HEK293 (cell line): Measurements from ENCODE around the gene GMPR2.

ENCODE experiments used
- CTCF ChIA-PET: fragments of 350-600 bp; formaldehyde crosslinking; extraction: SDS; loops from one replicate; lab custom pipeline; 2021; ENCODE audit warnings: antibody characterized with exemption; lab: Yijun Ruan, JAX
- POLR2A ChIA-PET: fragments of 300-600 bp; formaldehyde crosslinking; extraction: SDS; loops from one replicate; lab custom pipeline; 2020; ENCODE audit warnings: antibody characterized with exemption, inconsistent platforms; lab: Yijun Ruan, JAX
- H3K27ac ChIP-seq: fragments of 200-500 bp; sonication (Bioruptor generic); 2 replicates; pipeline ENCODE4 v1.5.1; 2014; ENCODE audit warnings: low read depth, low read length, control low read depth, inconsistent platforms; ENCODE audit errors: extremely low read depth
- H3K36me3 ChIP-seq, 2 experiments: fragments of 200-500 bp in 1 of 2; sonication (Bioruptor generic) in 1 of 2; 1 replicate in 1 of 2; 2 replicates in 1 of 2; pipeline ENCODE4 v1.5.1; 2014 to 2017; ENCODE audit warnings: inconsistent platforms in 2 of 2, low read length in 2 of 2; ENCODE audit not compliant: control insufficient read depth in 2 of 2, insufficient read depth in 1 of 2
- H3K4me1 ChIP-seq: fragments of 200-500 bp; sonication (Bioruptor generic); 2 replicates; pipeline ENCODE4 v1.5.1; 2014; ENCODE audit warnings: mild to moderate bottlenecking, low read length, inconsistent platforms; ENCODE audit not compliant: control insufficient read depth, insufficient read depth
- H3K4me3 ChIP-seq: 2 replicates; pipeline ENCODE4 v1.5.1; 2011; ENCODE audit warnings: low read depth, mild to moderate bottlenecking, control low read depth, low read length, moderate library complexity
- H3K9me3 ChIP-seq: fragments of 200-500 bp; sonication (Bioruptor generic); 2 replicates; pipeline ENCODE4 v1.5.1; 2014; ENCODE audit warnings: low read depth, low read length, inconsistent platforms; ENCODE audit not compliant: control insufficient read depth, insufficient read depth
- EGR2 ChIP-seq: fragments of 450-650 bp; formaldehyde crosslinking; IDR thresholded peaks from 2 replicates; pipeline ENCODE4 v1.5.1; 2016; ENCODE audit warnings: low read depth, missing biosample characterization, missing genetic modification characterization
- GLIS2 ChIP-seq: fragments of 450-650 bp; formaldehyde crosslinking; IDR thresholded peaks from 2 replicates; pipeline ENCODE4 v1.5.1; 2016; ENCODE audit warnings: missing biosample characterization, missing genetic modification characterization
- INSM2 ChIP-seq: fragments of 450-650 bp; formaldehyde crosslinking; IDR thresholded peaks from 2 replicates; pipeline ENCODE4 v1.5.1; 2016; ENCODE audit warnings: missing biosample characterization, missing genetic modification characterization
- KLF16 ChIP-seq: fragments of 450-650 bp; formaldehyde crosslinking; IDR thresholded peaks from 2 replicates; pipeline ENCODE4 v1.5.1; 2017; ENCODE audit warnings: missing biosample characterization, missing genetic modification characterization
- MYNN ChIP-seq: fragments of 450-650 bp; formaldehyde crosslinking; IDR thresholded peaks from 2 replicates; pipeline ENCODE4 v1.5.1; 2016; ENCODE audit warnings: missing biosample characterization, missing genetic modification characterization, borderline replicate concordance
- RBAK ChIP-seq: fragments of 450-650 bp; formaldehyde crosslinking; IDR thresholded peaks from 2 replicates; pipeline ENCODE4 v1.5.1; 2016; ENCODE audit warnings: missing biosample characterization, missing genetic modification characterization
- SCRT2 ChIP-seq: fragments of 450-650 bp; formaldehyde crosslinking; IDR thresholded peaks from 2 replicates; pipeline ENCODE4 v1.5.1; 2016; ENCODE audit warnings: missing biosample characterization, missing genetic modification characterization
- YY1 ChIP-seq: fragments of 450-650 bp; formaldehyde crosslinking; IDR thresholded peaks from 2 replicates; pipeline ENCODE4 v1.5.1; 2018; ENCODE audit warnings: missing biosample characterization, missing genetic modification characterization
- ZBTB17 ChIP-seq: fragments of 450-650 bp; formaldehyde crosslinking; IDR thresholded peaks from 2 replicates; pipeline ENCODE4 v1.5.1; 2016; ENCODE audit warnings: missing biosample characterization, missing genetic modification characterization
- ZIC2 ChIP-seq: fragments of 450-650 bp; formaldehyde crosslinking; IDR thresholded peaks from 2 replicates; pipeline ENCODE4 v1.5.1; 2016; ENCODE audit warnings: missing biosample characterization, missing genetic modification characterization
- ZNF133 ChIP-seq: fragments of 450-650 bp; formaldehyde crosslinking; IDR thresholded peaks from 2 replicates; pipeline ENCODE4 v1.5.1; 2016; ENCODE audit warnings: missing biosample characterization, missing genetic modification characterization
- ZNF157 ChIP-seq: fragments of 450-650 bp; formaldehyde crosslinking; IDR thresholded peaks from 2 replicates; pipeline ENCODE4 v1.5.1; 2016; ENCODE audit warnings: missing biosample characterization, missing genetic modification characterization
- ZNF16 ChIP-seq: fragments of 450-650 bp; formaldehyde crosslinking; IDR thresholded peaks from 2 replicates; pipeline ENCODE4 v1.5.1; 2016; ENCODE audit warnings: low read depth, missing biosample characterization, missing genetic modification characterization
- ZNF169 ChIP-seq: fragments of 450-650 bp; formaldehyde crosslinking; IDR thresholded peaks from 2 replicates; pipeline ENCODE4 v1.5.1; 2016; ENCODE audit warnings: missing biosample characterization, missing genetic modification characterization
- ZNF211 ChIP-seq: fragments of 450-650 bp; formaldehyde crosslinking; IDR thresholded peaks from 2 replicates; pipeline ENCODE4 v1.5.1; 2016; ENCODE audit warnings: low read depth, missing biosample characterization, missing genetic modification characterization
- ZNF24 ChIP-seq: fragments of 450-650 bp; formaldehyde crosslinking; IDR thresholded peaks from 2 replicates; pipeline ENCODE4 v1.5.1; 2016; ENCODE audit warnings: missing biosample characterization, missing genetic modification characterization
- ZNF274 ChIP-seq, 2 experiments: fragments of 200-500 bp in 1 of 2; fragments of 450-650 bp in 1 of 2; sonication (Bioruptor generic) in 1 of 2; formaldehyde crosslinking in 1 of 2; IDR thresholded peaks; 2 replicates each; pipeline versions ENCODE4 v1.5.1 to v1.6.1; 2014 to 2016; ENCODE audit warnings: borderline replicate concordance in 1 of 2, inconsistent platforms in 1 of 2, low read length in 1 of 2, missing biosample characterization in 1 of 2, missing genetic modification characterization in 1 of 2
- ZNF324 ChIP-seq: fragments of 450-650 bp; formaldehyde crosslinking; IDR thresholded peaks from 2 replicates; pipeline ENCODE4 v1.5.1; 2016; ENCODE audit warnings: missing biosample characterization, missing genetic modification characterization
- ZNF398 ChIP-seq: fragments of 450-650 bp; formaldehyde crosslinking; IDR thresholded peaks from 2 replicates; pipeline ENCODE4 v1.5.1; 2017; ENCODE audit warnings: missing biosample characterization, missing genetic modification characterization
- ZNF544 ChIP-seq: fragments of 450-650 bp; formaldehyde crosslinking; IDR thresholded peaks from 2 replicates; pipeline ENCODE4 v1.5.0; 2017; ENCODE audit warnings: missing biosample characterization, missing genetic modification characterization
- ZXDB ChIP-seq: fragments of 450-650 bp; formaldehyde crosslinking; IDR thresholded peaks from 2 replicates; pipeline ENCODE4 v1.5.1; 2016; ENCODE audit warnings: missing biosample characterization, missing genetic modification characterization
- TF ChIP-seq, protein P1 (sequence below): IDR thresholded peaks from 2 replicates; pipeline ENCODE4 v1.6.1; 2011; ENCODE audit warnings: mild to moderate bottlenecking, low read depth, low read length, borderline replicate concordance
- TF ChIP-seq, protein P2 (sequence below): fragments of 450-650 bp; IDR thresholded peaks from 2 replicates; pipeline ENCODE4 v1.5.1; 2018; ENCODE audit warnings: missing biosample characterization, mild to moderate bottlenecking, missing genetic modification characterization
- TF ChIP-seq, protein P3 (sequence below): fragments of 450-650 bp; formaldehyde crosslinking; optimal IDR thresholded peaks from 2 replicates; pipeline ENCODE3; 2016; ENCODE audit warnings: missing biosample characterization, mild to moderate bottlenecking, missing genetic modification characterization
- TF ChIP-seq, protein P4 (sequence below): fragments of 450-650 bp; formaldehyde crosslinking; IDR thresholded peaks from 2 replicates; pipeline ENCODE4 v1.5.1; 2016; ENCODE audit warnings: missing biosample characterization, missing genetic modification characterization

The GMPR2 gene

DNA sequence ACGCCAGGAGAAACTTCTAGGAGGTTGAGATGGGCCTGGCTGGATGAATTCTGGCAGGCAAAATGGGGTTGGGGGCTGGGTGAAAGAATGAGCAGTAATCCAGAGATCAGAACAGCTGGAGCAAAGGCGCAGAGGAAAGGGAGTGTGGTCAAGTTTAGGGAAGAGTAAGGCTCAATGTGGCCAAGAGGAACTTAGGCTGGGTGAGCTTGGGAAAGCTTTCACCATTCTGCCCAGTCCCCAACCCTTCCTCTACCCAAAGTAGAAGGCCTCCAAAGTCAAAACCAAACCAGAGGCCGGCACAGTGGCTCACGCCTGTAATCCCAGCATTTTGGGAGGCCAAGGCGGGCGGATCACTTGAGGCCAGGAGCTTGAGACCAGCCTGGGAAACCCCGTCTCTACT lies 48.9 kb downstream of the GMPR2 start:
- no peak overlapping the region for H3K4me3 ChIP-seq
- no peak overlapping the region for H3K27ac ChIP-seq
- no peaks in the 10 kb centered on the region for H3K36me3 ChIP-seq
- ChIA-PET CTCF (interaction anchor here (1.4 to 1.5 kb wide), 2 partner anchors 11 to 16 kb away, joined by 4 read pairs; partner anchors contain the start of gene RABGGTA), POLR2A (interaction anchor here (2.9 kb wide), 1 partner anchor 10 kb away, joined by 14 read pairs; the partner anchor contains the start of gene RABGGTA)
- TF ChIP-seq, protein P1, sequence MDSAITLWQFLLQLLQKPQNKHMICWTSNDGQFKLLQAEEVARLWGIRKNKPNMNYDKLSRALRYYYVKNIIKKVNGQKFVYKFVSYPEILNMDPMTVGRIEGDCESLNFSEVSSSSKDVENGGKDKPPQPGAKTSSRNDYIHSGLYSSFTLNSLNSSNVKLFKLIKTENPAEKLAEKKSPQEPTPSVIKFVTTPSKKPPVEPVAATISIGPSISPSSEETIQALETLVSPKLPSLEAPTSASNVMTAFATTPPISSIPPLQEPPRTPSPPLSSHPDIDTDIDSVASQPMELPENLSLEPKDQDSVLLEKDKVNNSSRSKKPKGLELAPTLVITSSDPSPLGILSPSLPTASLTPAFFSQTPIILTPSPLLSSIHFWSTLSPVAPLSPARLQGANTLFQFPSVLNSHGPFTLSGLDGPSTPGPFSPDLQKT, result no peak
- TF ChIP-seq INSM2 (tag by site-specific recombination), result no peak
- no peak for TF ChIP-seq ZBTB17 (tag by site-specific recombination)
- no peak for TF ChIP-seq YY1 (tag by site-specific recombination)
- TF ChIP-seq SCRT2 (tag by site-specific recombination), result no peak
- TF ChIP-seq ZNF157, result no peak
- TF ChIP-seq ZXDB, result no peak
- no peak for TF ChIP-seq RBAK (tag by site-specific recombination)
- TF ChIP-seq, protein P2, sequence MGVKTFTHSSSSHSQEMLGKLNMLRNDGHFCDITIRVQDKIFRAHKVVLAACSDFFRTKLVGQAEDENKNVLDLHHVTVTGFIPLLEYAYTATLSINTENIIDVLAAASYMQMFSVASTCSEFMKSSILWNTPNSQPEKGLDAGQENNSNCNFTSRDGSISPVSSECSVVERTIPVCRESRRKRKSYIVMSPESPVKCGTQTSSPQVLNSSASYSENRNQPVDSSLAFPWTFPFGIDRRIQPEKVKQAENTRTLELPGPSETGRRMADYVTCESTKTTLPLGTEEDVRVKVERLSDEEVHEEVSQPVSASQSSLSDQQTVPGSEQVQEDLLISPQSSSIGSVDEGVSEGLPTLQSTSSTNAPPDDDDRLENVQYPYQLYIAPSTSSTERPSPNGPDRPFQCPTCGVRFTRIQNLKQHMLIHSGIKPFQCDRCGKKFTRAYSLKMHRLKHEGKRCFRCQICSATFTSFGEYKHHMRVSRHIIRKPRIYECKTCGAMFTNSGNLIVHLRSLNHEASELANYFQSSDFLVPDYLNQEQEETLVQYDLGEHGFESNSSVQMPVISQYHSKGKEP (tag by site-specific recombination), result no peak
- no peak for TF ChIP-seq MYNN (tag by site-specific recombination)
- no peak for TF ChIP-seq ZNF133 (tag by site-specific recombination)
- no peak for TF ChIP-seq ZNF24 (tag by site-specific recombination)
- no peak for TF ChIP-seq GLIS2
- TF ChIP-seq ZNF324 (tag by site-specific recombination), result no peak
- TF ChIP-seq ZNF16 (tag by site-specific recombination), result no peak
- TF ChIP-seq, protein P3, sequence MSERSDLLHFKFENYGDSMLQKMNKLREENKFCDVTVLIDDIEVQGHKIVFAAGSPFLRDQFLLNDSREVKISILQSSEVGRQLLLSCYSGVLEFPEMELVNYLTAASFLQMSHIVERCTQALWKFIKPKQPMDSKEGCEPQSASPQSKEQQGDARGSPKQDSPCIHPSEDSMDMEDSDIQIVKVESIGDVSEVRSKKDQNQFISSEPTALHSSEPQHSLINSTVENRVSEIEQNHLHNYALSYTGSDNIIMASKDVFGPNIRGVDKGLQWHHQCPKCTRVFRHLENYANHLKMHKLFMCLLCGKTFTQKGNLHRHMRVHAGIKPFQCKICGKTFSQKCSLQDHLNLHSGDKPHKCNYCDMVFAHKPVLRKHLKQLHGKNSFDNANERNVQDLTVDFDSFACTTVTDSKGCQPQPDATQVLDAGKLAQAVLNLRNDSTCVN (tag by site-specific recombination), result no peak
- no peak for TF ChIP-seq ZNF211
- H3K4me1 ChIP-seq, result no peaks in the 10 kb centered on the region
- no peaks in the 10 kb centered on the region for H3K9me3 ChIP-seq

GRCh38 chr14:24282736-24283135 lies 50.0 kb downstream of the GMPR2 start:
- Histone ChIP-seq H3K36me3 (no peaks in the 10 kb centered on the region), H3K4me3 (no peak overlapping the region), H3K27ac (no peak overlapping the region)
- POLR2A ChIA-PET, result interaction anchor here (1.4 to 2.9 kb wide), 4 partner anchors 9 to 40 kb away, joined by 3 to 14 read pairs (median 10); partner anchors contain the start of genes RABGGTA and TINF2
- TF ChIP-seq ZNF398 (tag by site-specific recombination) (no peak), ZNF169 (no peak), ZIC2 (tag by site-specific recombination) (peak; percentile 59), ZNF274 (IDR thresholded peaks at IDR 0.05; ENCODE audit: low read length) (no peak), ZNF274 (tag by site-specific recombination; IDR thresholded peaks at IDR 0.05; ENCODE audit: borderline replicate concordance) (no peak), ZNF544 (no peak), KLF16 (tag by site-specific recombination) (no peak), EGR2 (tag by site-specific recombination) (0 out of 2 replicates have a peak, but pooled peaks have one; percentile 33)
- TF ChIP-seq, protein P4, sequence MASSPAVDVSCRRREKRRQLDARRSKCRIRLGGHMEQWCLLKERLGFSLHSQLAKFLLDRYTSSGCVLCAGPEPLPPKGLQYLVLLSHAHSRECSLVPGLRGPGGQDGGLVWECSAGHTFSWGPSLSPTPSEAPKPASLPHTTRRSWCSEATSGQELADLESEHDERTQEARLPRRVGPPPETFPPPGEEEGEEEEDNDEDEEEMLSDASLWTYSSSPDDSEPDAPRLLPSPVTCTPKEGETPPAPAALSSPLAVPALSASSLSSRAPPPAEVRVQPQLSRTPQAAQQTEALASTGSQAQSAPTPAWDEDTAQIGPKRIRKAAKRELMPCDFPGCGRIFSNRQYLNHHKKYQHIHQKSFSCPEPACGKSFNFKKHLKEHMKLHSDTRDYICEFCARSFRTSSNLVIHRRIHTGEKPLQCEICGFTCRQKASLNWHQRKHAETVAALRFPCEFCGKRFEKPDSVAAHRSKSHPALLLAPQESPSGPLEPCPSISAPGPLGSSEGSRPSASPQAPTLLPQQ, result 0 out of 2 replicates have a peak, but pooled peaks have one; percentile 20
- TF ChIP-seq, all 188 proteins: peak for 3
- H3K9me3 ChIP-seq, result no peaks in the 10 kb centered on the region
- H3K4me1 ChIP-seq, result no peaks in the 10 kb centered on the region
- CTCF ChIA-PET, result interaction anchor here (1.0 to 2.0 kb wide), 6 partner anchors 10 to 149 kb away, joined by 3 to 7 read pairs (median 4); partner anchors contain the start of genes RABGGTA and TINF2
